Activated T-cell treated with anti-CD3 and anti-CD28 coated beads, Interleukin-2, amount 50 U/mL, for 4 hours (primary cell): Measurements from ENCODE around the gene EVPL. TPM values are rescaled to one million over a fixed set of nuclear protein-coding genes. Genes with fewer than 3 reads are reported as not detected.

Source experiments
- ATAC-seq, 2 donors: fragments of 200-7000 bp; cut with Tn5 transposase; one replicate each; pipeline ENCODE4 v1.10.0; 2021
- DNase-seq: peaks from one replicate; pipeline ENCODE4 v3.0.0-alpha.2; 2020
- H3K27me3 Mint-ChIP-seq: one replicate; pipeline ENCODE4 v1.8.0; 2021; ENCODE audit warnings: low read depth, mixed read lengths
- H3K36me3 Mint-ChIP-seq: one replicate; pipeline ENCODE4 v1.8.0; 2022; ENCODE audit warnings: mixed read lengths; ENCODE audit not compliant: insufficient read depth
- H3K4me1 Mint-ChIP-seq: one replicate; pipeline ENCODE4 v1.8.0; 2021; ENCODE audit warnings: low read depth, mixed read lengths
- H3K4me3 Mint-ChIP-seq: one replicate; pipeline ENCODE4 v1.8.0; 2021; ENCODE audit warnings: mild to moderate bottlenecking, moderate library complexity, mixed read lengths
- H3K9me3 Mint-ChIP-seq: one replicate; pipeline ENCODE4 v1.8.0; 2021; ENCODE audit warnings: mixed read lengths
- total RNA-seq, 3 donors: library from RNA; stranded (reverse); gene quantifications; one replicate each; pipeline ENCODE4 v1.2.1, GENCODE V29; 2021

Gene EVPL
- total RNA-seq, 3 donors from 2014 or later: 0.11 to 0.18 (median 0.11) TPM

GRCh38 chr17:76034428-76035350, 7.6 kb upstream of the EVPL start:
- ATAC-seq (no peak), DNase-seq (no peak)
- Mint-ChIP-seq H3K36me3 (peaks cover 16% of the 10 kb centered on the region), H3K9me3 (no peaks in the 10 kb centered on the region), H3K27me3 (no peaks in the 10 kb centered on the region), H3K4me1 (peaks cover 8% of the 10 kb centered on the region), H3K4me3 (no peak overlapping the region)

DNA sequence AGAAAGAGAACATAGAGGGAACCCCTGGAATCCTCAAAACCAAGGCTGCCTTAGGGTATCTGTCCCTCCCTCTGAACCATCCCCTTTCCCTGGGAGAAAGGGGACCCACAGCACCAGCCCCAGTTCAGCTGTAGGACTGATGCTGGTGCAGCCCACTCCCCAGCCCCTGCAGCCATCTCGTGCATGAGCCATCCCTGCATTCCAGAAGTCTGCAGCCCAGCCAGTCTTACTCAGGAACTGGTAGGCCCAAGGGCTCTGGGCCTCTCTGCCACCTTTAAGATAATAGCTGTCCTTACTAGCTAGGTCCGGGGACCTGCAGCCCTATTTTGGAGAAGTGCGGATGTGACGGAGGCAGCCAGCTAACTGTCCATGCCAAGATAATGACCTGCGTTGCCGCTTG, 6.0 kb upstream of the EVPL start:
- H3K9me3 Mint-ChIP-seq: no peaks in the 10 kb centered on the region
- no peak for ATAC-seq
- no peak overlapping the region for H3K4me3 Mint-ChIP-seq
- H3K27me3 Mint-ChIP-seq: no peaks in the 10 kb centered on the region
- H3K36me3 Mint-ChIP-seq: peaks cover 5% of the 10 kb centered on the region
- H3K4me1 Mint-ChIP-seq: peaks cover 18% of the 10 kb centered on the region
- DNase-seq: no peak

GRCh38 chr17:76032780-76033108, 5.6 kb upstream of the EVPL start:
- no peak overlapping the region for H3K4me3 Mint-ChIP-seq
- H3K36me3 Mint-ChIP-seq: peaks cover 3% of the 10 kb centered on the region
- no peaks in the 10 kb centered on the region for H3K9me3 Mint-ChIP-seq
- DNase-seq (no peak), ATAC-seq (no peak)
- no peaks in the 10 kb centered on the region for H3K27me3 Mint-ChIP-seq
- peaks cover 18% of the 10 kb centered on the region for H3K4me1 Mint-ChIP-seq

- DNase-seq (no peak), ATAC-seq (no peak)
- no peaks in the 10 kb centered on the region for H3K27me3 Mint-ChIP-seq
- peaks cover 18% of the 10 kb centered on the region for H3K4me1 Mint-ChIP-seq
- H3K9me3 Mint-ChIP-seq: no peaks in the 10 kb centered on the region
- H3K4me3 Mint-ChIP-seq: no peak overlapping the region
- H3K36me3 Mint-ChIP-seq: peaks cover 3% of the 10 kb centered on the region
Observed at GRCh38 chr17:76032073-76032779, 5.1 kb upstream of the EVPL start.

DNA sequence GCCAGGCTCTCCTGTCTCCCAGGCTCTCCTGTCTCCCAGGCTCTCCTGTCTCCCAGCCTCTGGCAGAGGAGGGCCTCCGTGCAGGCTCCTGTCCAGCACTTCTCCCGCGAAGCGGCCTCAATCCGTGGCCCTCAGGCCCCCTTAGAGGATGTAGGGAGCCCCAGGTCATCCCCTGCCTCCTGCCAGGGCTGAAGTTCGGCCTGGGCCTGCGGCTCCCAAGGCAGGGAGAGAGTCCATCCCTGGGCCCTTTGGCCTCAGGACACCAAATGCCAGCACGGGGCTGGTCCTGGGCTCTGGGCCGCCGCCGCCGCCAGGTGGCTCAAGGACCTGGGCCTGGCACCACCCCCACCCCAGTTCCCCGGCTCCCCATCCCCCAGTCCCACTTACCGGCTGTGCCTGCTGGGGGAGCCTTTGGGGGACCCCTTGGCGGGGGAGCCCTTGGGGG, 370 bp downstream of the EVPL start:
- Mint-ChIP-seq H3K9me3 (no peaks in the 10 kb centered on the region), H3K4me1 (peaks cover 14% of the 10 kb centered on the region), H3K36me3 (no peaks in the 10 kb centered on the region), H3K4me3 (no peak overlapping the region), H3K27me3 (no peaks in the 10 kb centered on the region)
- ATAC-seq: no peak
- no peak for DNase-seq

- Mint-ChIP-seq H3K4me3 (no peak overlapping the region), H3K9me3 (no peaks in the 10 kb centered on the region), H3K36me3 (no peaks in the 10 kb centered on the region), H3K27me3 (no peaks in the 10 kb centered on the region), H3K4me1 (peaks cover 14% of the 10 kb centered on the region)
- DNase-seq (no peak), ATAC-seq (no peak)
Observed at GRCh38 chr17:76025294-76025693, 1.8 kb downstream of the EVPL start.

- peaks cover 7% of the 10 kb centered on the region for H3K4me1 Mint-ChIP-seq
Observed at GRCh38 chr17:76024353-76024752, 2.8 kb downstream of the EVPL start.

DNA sequence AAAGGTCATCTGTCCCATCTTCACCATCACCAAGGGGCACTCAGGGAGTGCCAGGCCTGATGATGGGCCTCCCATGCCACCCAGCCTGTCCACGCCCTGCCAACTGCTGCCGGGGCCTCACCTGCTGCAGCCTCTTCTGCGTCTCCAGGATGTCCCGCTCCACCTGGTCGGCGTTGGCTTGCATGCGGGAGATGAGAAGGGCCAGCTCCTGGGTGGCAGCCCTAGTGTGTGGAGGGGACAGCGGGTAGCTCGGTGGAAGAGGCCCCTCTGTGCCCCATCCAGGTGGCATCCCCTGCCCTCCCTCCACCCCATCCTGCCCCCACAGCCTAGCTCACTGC, 3.2 kb downstream of the EVPL start:
- ATAC-seq (no peak), DNase-seq (no peak)
- Mint-ChIP-seq H3K4me3 (no peak overlapping the region), H3K9me3 (no peaks in the 10 kb centered on the region), H3K4me1 (peaks cover 2% of the 10 kb centered on the region), H3K27me3 (no peaks in the 10 kb centered on the region), H3K36me3 (no peaks in the 10 kb centered on the region)

More at GRCh38 chr17:76024353-76024752, 2.8 kb downstream of the EVPL start:
- Mint-ChIP-seq H3K4me3 (no peak overlapping the region), H3K36me3 (no peaks in the 10 kb centered on the region), H3K9me3 (no peaks in the 10 kb centered on the region), H3K27me3 (no peaks in the 10 kb centered on the region)
- no peak for ATAC-seq
- DNase-seq: no peak

DNA sequence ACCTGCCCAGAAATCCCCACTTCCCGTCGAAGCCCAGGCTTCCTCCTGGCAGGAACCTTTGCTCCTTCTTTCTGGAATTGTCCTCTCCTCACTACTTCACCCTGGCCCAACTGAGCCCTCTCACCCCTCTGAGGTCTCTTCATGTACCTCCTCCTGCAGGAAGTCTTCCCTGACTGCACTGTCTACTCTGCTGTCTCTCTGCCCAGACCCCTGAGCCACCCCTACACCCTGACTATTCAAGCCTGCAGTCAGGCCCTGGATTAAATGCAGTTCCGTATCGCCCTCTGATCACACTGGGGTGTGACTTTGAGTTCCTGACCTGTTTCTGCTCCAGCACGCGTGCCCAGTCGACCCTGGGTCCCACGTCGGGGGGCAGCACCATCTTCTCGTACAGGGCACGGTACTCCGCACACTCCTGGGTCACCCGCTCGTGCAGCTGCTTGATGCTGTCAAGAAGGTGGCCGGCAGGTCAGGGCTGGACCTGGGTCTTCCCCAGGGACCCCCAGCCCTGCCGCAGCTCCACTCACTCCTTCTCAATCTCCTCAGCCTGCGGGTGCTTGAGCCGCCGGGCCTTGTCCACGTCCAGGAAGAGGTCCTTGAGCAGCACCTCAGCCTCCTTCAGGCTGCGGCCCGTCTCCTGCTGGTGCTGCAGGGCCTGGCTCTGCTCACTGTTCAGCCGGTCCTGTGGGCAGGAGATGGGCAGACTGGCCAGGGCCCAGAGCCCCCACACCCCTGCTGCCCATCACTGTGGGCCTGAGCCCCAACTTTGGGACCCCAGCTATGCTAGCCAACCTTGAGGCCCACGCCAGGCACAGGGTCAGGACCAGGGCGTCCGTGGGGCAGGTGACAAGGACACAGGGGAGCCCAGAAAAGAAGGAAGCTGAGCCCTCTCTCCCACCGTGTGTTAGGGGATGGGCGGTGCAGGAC, 3.9 kb downstream of the EVPL start:
- Mint-ChIP-seq H3K9me3 (no peaks in the 10 kb centered on the region), H3K4me3 (no peak overlapping the region), H3K27me3 (no peaks in the 10 kb centered on the region), H3K4me1 (no peaks in the 10 kb centered on the region), H3K36me3 (no peaks in the 10 kb centered on the region)
- ATAC-seq: no peak
- DNase-seq: no peak

GRCh38 chr17:76022285-76022684, 4.8 kb downstream of the EVPL start:
- ATAC-seq: no peak
- no peaks in the 10 kb centered on the region for H3K9me3 Mint-ChIP-seq
- H3K36me3 Mint-ChIP-seq: no peaks in the 10 kb centered on the region
- DNase-seq: no peak
- H3K27me3 Mint-ChIP-seq: no peaks in the 10 kb centered on the region
- H3K4me1 Mint-ChIP-seq: no peaks in the 10 kb centered on the region
- H3K4me3 Mint-ChIP-seq: no peak overlapping the region

DNA sequence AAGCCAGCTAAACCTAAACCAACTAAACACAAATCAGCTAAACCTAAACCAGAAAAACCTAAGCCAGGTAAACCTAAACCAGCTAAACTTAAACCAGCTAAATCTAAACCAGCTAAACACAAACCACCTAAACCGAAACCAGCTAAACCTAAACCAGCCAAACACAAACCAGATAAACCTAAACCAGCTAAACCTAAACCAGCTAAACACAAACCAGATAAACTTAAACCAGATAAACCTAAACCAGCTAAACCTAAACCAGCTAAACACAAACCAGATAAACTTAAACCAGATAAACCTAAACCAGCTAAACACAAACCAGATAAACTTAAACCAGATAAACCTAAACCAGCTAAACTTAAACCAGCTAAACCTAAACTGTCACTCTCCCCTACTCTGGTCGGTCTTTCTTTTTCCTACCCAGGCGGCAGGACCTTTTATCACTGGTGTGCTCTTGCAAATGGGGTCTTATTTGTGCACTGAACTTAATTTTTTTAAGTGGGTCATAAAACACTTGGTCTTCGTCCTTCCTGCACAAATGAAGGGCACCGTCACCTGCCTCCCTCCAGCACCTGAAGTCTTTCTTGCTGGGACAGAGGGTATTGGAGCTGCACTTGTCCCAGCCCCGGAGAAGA, 7.2 kb downstream of the EVPL start:
- ATAC-seq: no peak
- Mint-ChIP-seq H3K27me3 (no peaks in the 10 kb centered on the region), H3K36me3 (no peaks in the 10 kb centered on the region), H3K4me3 (no peak overlapping the region), H3K9me3 (no peaks in the 10 kb centered on the region), H3K4me1 (no peaks in the 10 kb centered on the region)
- DNase-seq: no peak

- Mint-ChIP-seq H3K36me3 (no peaks in the 10 kb centered on the region), H3K4me1 (peaks cover 5% of the 10 kb centered on the region), H3K27me3 (no peaks in the 10 kb centered on the region), H3K9me3 (no peaks in the 10 kb centered on the region), H3K4me3 (no peak overlapping the region)
- no peak for DNase-seq
- ATAC-seq: no peak
Observed at GRCh38 chr17:76018801-76019200, 8.3 kb downstream of the EVPL start.

- Mint-ChIP-seq H3K36me3 (no peaks in the 10 kb centered on the region), H3K9me3 (no peaks in the 10 kb centered on the region), H3K4me1 (peaks cover 5% of the 10 kb centered on the region), H3K27me3 (no peaks in the 10 kb centered on the region), H3K4me3 (no peak overlapping the region)
- ATAC-seq (no peak), DNase-seq (no peak)
Observed at GRCh38 chr17:76018340-76018680, 8.8 kb downstream of the EVPL start.
